Measurements from ENCODE around the gene RAB4B. TPM values are rescaled to one million over a fixed set of nuclear protein-coding genes. Genes with fewer than 3 reads are reported as not detected.
A peak's percentile ranks its signal among the peaks of the same experiment; 100 is the strongest.

Gene RAB4B
- total RNA-seq, 1 donor from 2014 or later, result 15.2 TPM

- peaks cover 2% of the 10 kb centered on the region for H3K36me3 Mint-ChIP-seq (ENCODE audit: low read depth)
- DNase-seq (ENCODE audit: low read depth, low spot score), result peak; percentile 100
- peak within 1 kb of the TSS; percentile 86 for H3K27ac Mint-ChIP-seq (ENCODE audit: unreplicated experiment)
- H3K27me3 Mint-ChIP-seq (ENCODE audit: low read depth), result no peaks in the 10 kb centered on the region
- no peaks in the 10 kb centered on the region for H3K9me3 Mint-ChIP-seq
- H3K4me3 Mint-ChIP-seq, result peak within 1 kb of the TSS; percentile 96
- peaks cover 43% of the 10 kb centered on the region for H3K4me1 Mint-ChIP-seq
- TF ChIP-seq CTCF (conservative IDR thresholded peaks at IDR 0.05), result no peak
Measured at GRCh38 chr19:40798683-40799557, 20.9 kb downstream of the RAB4B start, which contains the start of gene EGLN2. EGLN2 (plus strand) TSS chr19:40799191; CDS start chr19:40800573, 1,382 bp downstream.

GRCh38 chr19:40799558-40800338, 21.7 kb downstream of the RAB4B start:
- Mint-ChIP-seq H3K9me3 (no peaks in the 10 kb centered on the region), H3K27ac (ENCODE audit: unreplicated experiment) (peak overlapping the region; percentile 67), H3K27me3 (ENCODE audit: low read depth) (no peaks in the 10 kb centered on the region), H3K4me1 (peaks cover 51% of the 10 kb centered on the region), H3K36me3 (ENCODE audit: low read depth) (peaks cover 2% of the 10 kb centered on the region), H3K4me3 (peak overlapping the region; percentile 96)
- TF ChIP-seq CTCF (conservative IDR thresholded peaks at IDR 0.05), result no peak
- peak; percentile 33 for DNase-seq (ENCODE audit: low read depth, low spot score)

- no peak for DNase-seq (ENCODE audit: low read depth, low spot score)
- peaks cover 56% of the 10 kb centered on the region for H3K4me1 Mint-ChIP-seq
Measured at GRCh38 chr19:40800339-40800996, 22.4 kb downstream of the RAB4B start.

GRCh38 chr19:40800997-40801377, 22.9 kb downstream of the RAB4B start:
- DNase-seq (ENCODE audit: low read depth, low spot score), result no peak
- Mint-ChIP-seq H3K27ac (ENCODE audit: unreplicated experiment) (no peak overlapping the region), H3K4me3 (peak overlapping the region; percentile 85), H3K9me3 (no peaks in the 10 kb centered on the region), H3K27me3 (ENCODE audit: low read depth) (no peaks in the 10 kb centered on the region), H3K4me1 (peaks cover 60% of the 10 kb centered on the region), H3K36me3 (ENCODE audit: low read depth) (peaks cover 2% of the 10 kb centered on the region)
- no peak for TF ChIP-seq CTCF (conservative IDR thresholded peaks at IDR 0.05)

More at GRCh38 chr19:40800339-40800996, 22.4 kb downstream of the RAB4B start:
- Mint-ChIP-seq H3K27me3 (ENCODE audit: low read depth) (no peaks in the 10 kb centered on the region), H3K27ac (ENCODE audit: unreplicated experiment) (peak overlapping the region; percentile 67), H3K9me3 (no peaks in the 10 kb centered on the region), H3K4me3 (peak overlapping the region; percentile 96), H3K36me3 (ENCODE audit: low read depth) (peaks cover 2% of the 10 kb centered on the region)
- TF ChIP-seq CTCF (conservative IDR thresholded peaks at IDR 0.05), result no peak
